ENCODE data around the gene FOXO3. TPM values are rescaled to one million over a fixed set of nuclear protein-coding genes. Genes with fewer than 3 reads are reported as not detected.

The FOXO3 gene
- total RNA-seq, 1 donor from 2014 or later, result 13.9 TPM

DNA sequence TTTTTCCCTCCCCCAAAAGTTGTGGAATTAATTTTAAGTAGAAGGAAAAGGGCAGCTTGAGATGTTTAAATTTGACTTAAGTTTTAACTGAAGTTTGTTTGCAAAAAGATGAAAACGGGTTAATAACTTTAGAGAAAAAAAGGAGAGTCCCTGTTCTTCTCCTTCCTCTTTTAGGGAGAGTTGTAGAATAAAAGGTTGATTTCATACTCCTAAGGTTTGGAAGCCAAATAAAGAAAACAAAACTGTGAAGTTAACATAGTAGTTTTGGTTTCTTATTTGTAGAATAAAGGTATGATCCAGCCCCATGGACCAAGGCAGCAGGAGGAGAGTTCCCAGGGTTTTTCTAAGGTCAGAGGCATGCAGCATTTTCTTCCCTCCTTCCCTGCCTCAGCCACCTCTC is 33.4 kb downstream of the FOXO3 start:
- DNase-seq (ENCODE audit: low read depth in 2 of 2), result no peak

DNA sequence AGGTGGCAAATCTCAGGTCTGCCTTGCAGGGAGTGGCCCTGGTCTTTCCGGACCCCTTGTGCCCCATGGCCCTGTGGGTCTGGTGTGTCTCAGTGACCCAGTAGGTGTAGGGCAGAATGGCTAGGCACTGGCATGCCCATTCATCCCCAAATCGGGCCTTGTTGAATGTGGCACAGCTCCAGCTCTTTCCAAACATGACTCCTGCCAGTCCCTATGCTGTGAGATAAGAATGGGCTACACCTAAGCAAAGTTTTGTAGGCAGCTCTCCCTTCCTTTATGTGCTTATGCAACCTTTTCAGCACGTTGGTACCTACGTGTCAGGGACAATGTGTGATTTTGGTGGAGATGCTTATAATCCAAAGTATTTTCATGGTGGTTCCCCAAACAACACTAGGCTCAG is 33.9 kb downstream of the FOXO3 start:
- DNase-seq (ENCODE audit: low read depth in 2 of 2), result no peak

DNA sequence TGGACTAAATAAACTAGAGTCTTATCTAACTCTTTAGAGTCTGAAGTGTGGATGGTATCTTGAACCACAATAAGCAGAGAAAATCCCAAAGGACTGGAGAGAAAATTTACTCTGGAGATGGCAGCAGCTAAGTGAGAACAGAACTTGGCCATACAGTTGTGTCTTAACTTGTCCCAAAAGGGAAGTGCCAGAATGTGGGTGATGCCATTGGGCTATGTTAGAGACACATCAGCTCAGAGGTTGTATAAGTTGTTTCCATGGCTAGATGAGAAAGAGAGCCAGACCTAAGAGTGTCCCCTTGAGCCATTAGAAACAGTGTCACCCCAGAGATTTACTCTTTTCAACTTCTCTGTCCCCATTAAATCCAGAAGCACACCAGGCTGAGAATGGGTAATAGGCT is 36.2 kb downstream of the FOXO3 start:
- DNase-seq (ENCODE audit: low read depth in 2 of 2), result no peak

- peak; percentile 46 to 80 for DNase-seq (ENCODE audit: low read depth in 2 of 2)
These were observed 37.0 kb downstream of the FOXO3 start for GRCh38 chr6:108597572-108598304.

GRCh38 chr6:108598305-108598863 is 37.7 kb downstream of the FOXO3 start:
- peak in 1 of 2 donors; percentile 45 for DNase-seq (ENCODE audit: low read depth in 2 of 2)

DNA sequence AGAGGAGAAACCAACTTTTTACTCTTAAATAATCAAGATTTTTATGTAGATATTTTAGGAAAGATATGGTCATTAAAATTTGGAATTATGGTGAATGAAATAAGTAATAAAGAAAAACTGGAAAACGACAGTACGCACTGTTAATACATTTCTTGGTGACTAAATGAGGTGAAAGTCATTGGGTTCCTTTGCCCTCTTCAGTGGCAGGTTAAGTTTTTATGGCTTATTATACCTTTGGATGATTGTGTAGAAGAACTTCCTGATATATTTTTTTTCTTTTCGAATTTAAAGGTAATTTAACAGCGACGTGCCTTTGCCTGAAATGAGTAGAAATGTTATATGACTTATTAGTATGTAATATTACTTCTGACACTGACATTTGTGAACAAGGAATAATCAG is 43.4 kb downstream of the FOXO3 start:
- DNase-seq (ENCODE audit: low read depth in 2 of 2), result no peak

- no peak for DNase-seq (ENCODE audit: low read depth in 2 of 2)
These were observed 45.6 kb downstream of the FOXO3 start for GRCh38 chr6:108606250-108606690.

- no peak for DNase-seq (ENCODE audit: low read depth in 2 of 2)
These were observed 47.9 kb downstream of the FOXO3 start for GRCh38 chr6:108608453-108609275.

DNA sequence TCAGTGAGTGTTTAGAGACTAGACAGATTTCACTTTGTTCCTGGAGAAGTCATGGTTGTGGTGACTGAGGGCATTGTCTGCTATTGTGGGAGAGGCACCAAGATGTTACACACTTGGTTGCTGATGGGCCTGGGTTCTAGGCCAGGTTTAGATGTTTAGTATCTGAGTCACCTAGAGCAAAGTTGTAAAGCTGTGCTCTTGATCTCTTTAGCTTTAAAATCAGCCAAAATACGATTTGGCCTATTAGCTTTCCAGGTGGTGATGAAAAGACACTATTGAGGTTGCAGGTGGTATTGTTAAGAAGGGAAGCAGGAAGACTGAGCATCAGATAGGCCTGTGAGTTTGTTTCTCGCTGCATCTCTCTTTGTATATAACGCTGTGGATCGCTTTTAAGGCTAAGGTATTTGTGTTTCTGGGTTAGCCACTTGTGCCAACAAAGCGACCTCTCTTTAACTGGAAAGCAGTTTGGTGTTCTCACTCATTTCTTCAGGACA is 48.6 kb downstream of the FOXO3 start:
- no peak for DNase-seq (ENCODE audit: low read depth in 2 of 2)

- DNase-seq (ENCODE audit: low read depth in 2 of 2), result no peak
These were observed 49.6 kb downstream of the FOXO3 start for GRCh38 chr6:108610270-108610839.

DNA sequence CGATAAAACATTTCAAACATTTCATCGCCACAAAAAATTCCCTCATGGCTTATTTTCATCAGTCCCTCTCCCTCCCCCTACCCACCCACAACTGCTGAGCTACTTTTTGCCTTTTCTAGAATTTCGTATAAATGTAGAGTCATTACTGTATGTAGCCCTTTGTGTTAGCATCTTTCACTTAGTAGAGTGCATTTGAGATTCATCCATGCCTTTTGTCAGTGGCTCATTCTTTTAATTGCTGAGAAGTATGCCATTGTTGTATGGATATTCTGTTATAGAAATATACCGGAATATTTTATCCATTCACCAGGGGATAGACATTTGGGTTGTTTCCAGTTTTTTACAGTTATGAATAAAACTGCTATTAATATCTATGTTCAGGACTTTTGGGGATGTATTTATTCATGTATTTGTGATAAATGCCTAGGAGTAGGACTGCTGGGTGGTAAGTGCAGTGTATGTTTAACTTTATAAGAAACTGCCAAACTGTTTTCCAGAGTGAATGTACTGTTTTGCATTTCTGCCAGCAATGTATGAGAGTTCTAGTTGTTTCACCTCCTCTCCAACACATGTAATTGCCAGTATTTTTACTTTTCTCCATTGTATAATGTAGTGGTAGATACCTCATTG is 50.4 kb downstream of the FOXO3 start:
- DNase-seq (ENCODE audit: low read depth in 2 of 2), result no peak

GRCh38 chr6:108612852-108613251 is 52.1 kb downstream of the FOXO3 start:
- DNase-seq (ENCODE audit: low read depth in 2 of 2), result no peak

GRCh38 chr6:108616544-108616943 is 55.8 kb downstream of the FOXO3 start:
- DNase-seq (ENCODE audit: low read depth in 2 of 2), result no peak

- DNase-seq (ENCODE audit: low read depth in 2 of 2), result no peak
These were observed 56.3 kb downstream of the FOXO3 start for GRCh38 chr6:108616973-108617372.

GRCh38 chr6:108618623-108619152 is 58.0 kb downstream of the FOXO3 start:
- DNase-seq (ENCODE audit: low read depth in 2 of 2), result no peak

DNA sequence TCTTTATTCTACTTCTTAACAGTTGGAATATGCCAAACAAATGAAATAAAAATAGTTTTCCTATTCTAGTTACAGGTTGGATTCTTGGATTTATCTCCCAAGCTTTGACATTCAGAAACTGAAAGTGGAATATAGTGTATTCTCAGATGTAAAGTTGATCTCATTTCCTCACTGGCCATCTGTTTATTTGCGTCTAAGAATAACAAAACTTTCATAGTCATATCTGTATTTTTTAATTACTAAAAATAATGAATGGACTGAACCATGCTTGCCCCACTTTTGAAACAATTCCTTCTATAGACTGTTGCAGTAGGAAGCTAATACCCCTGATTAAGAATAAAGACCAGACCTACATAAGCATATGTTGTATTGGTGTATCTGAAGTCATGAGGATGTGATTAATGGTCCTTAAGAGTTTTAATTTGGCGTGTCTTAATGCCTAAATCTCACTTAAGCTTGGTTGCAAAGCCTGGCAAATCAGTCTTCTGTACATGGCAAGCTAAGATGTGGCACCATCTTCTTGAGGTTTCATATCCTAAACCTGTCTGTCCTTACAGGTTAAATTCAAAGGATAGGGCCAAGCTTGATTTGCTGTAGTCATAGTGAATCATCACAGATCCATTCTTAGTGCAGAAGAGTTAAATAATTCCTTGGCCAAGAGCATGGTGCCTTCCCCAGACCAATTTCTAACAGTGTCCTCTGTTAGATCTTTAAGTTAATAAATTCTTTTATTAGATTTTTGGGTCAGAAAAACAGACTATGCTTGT is 58.9 kb downstream of the FOXO3 start:
- peak in 1 of 2 donors; percentile 63 for DNase-seq (ENCODE audit: low read depth in 2 of 2)

DNA sequence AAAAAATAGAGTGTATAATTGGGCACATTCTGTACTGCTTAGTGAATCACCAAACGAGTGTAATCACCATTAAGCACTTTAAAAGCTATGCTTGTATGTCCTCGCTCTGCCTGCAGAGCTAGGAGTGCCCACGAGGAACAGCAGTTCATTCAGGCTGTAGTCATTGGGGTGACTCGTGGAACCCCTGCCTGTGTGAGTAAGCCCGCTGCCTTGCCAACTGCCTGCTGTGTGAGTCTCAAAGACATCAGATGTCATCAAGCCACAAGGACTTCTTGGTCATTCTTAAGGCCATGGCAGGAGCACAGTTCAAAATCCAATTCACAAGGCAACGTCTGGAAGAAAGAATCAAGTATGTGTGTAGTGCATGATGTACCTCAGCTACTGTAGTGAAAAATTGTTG is 60.4 kb downstream of the FOXO3 start:
- peak in 1 of 2 donors; percentile 71 for DNase-seq (ENCODE audit: low read depth in 2 of 2)

GRCh38 chr6:108622641-108623298 is 62.1 kb downstream of the FOXO3 start:
- peak in 1 of 2 donors; percentile 88 for DNase-seq (ENCODE audit: low read depth in 2 of 2)

DNA sequence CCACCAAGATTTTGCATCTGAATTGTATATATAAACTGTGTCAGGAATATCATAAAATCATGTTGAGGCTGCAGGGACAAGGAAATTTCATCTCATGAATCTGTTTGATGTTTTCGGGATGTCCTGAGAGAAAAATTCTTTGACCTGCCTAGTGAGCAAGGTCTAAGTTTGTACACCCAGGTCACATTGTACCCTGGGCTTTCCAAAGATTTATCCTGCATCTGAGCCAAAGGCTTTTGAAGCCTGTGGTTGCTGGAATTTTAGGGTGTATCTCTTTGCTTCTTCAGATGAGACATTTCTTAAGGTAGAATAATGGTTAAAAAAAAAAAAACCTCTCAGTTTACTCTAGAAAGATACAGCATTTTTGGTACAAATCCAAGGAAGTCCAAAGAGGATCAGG is 63.3 kb downstream of the FOXO3 start:
- no peak for DNase-seq (ENCODE audit: low read depth in 2 of 2)

DNA sequence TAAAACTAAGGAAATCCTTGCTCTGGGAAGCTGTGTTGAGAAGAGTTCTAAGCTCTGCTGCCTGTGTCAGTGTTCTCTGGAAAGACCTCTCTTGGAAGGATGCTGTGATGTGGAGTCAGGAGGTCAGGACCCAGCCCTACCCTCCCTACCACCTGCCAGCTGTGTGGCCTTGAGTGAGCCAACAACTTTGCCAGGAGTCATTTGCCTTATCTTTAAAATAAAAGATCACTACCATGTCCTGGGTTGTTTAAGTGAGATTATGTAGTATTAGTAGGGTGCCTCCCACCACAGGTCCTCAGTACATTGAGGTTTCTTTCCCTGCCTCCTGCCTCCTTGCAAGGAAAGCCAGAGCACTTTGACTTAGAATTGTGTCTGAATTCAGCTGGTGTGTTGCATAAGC is 64.9 kb downstream of the FOXO3 start:
- no peak for DNase-seq (ENCODE audit: low read depth in 2 of 2)

Measured in lung microvascular endothelial cell (primary cell).